Fibroblast of lung (primary cell): ENCODE results near the gene POGK. TPM values are rescaled to one million over a fixed set of nuclear protein-coding genes. Genes with fewer than 3 reads are reported as not detected.
A peak's percentile ranks its signal among the peaks of the same experiment; 100 is the strongest.

Experiments used
- DNase-seq, 2 donors: peaks; one replicate each; pipeline versions ENCODE4 v3.0.0 to v3.0.0-alpha.2; 2010; ENCODE audit warnings: low read depth in 2 of 2
- H2AFZ ChIP-seq: 2 replicates; pipeline ENCODE4 v1.5.1; 2012; ENCODE audit warnings: low read length, control low read depth, inconsistent platforms
- H3K27ac ChIP-seq: 2 replicates; pipeline ENCODE4 v1.5.1; 2011; ENCODE audit warnings: low read length, control low read depth; ENCODE audit not compliant: insufficient read depth
- H3K27me3 ChIP-seq: 2 replicates; pipeline ENCODE4 v1.5.1; 2011; ENCODE audit warnings: mild to moderate bottlenecking, low read length; ENCODE audit not compliant: control insufficient read depth, insufficient read depth
- H3K36me3 ChIP-seq: 2 replicates; pipeline ENCODE4 v1.5.1; 2011; ENCODE audit warnings: low read length; ENCODE audit not compliant: control insufficient read depth, insufficient read depth
- H3K4me1 ChIP-seq: 2 replicates; pipeline ENCODE4 v1.5.1; 2011; ENCODE audit warnings: low read length; ENCODE audit not compliant: control insufficient read depth, insufficient read depth; ENCODE audit errors: extremely low read depth
- H3K4me2 ChIP-seq: 2 replicates; pipeline ENCODE4 v1.5.1; 2011; ENCODE audit warnings: low read length, control low read depth; ENCODE audit not compliant: insufficient read depth; ENCODE audit errors: extremely low read depth
- H3K4me3 ChIP-seq, 4 experiments: fragments of 200-600 bp in 1 of 4; sonication (generic) in 1 of 4; replicated peaks in 1 of 4; 2 replicates each; pipeline ENCODE4 v1.5.1; 2011 to 2016; ENCODE audit warnings: low read length in 4 of 4, low read depth in 3 of 4, mild to moderate bottlenecking in 3 of 4, control low read depth in 2 of 4, inconsistent platforms in 1 of 4, mixed read lengths in 1 of 4; ENCODE audit not compliant: insufficient read depth in 1 of 4; ENCODE audit errors: control extremely low read depth in 1 of 4
- H3K79me2 ChIP-seq: 2 replicates; pipeline ENCODE4 v1.5.1; 2012; ENCODE audit warnings: mild to moderate bottlenecking, low read length, inconsistent platforms; ENCODE audit not compliant: control insufficient read depth, insufficient read depth
- H3K9ac ChIP-seq: 2 replicates; pipeline ENCODE4 v1.5.1; 2011; ENCODE audit warnings: mild to moderate bottlenecking, low read length, control low read depth; ENCODE audit not compliant: insufficient read depth
- H3K9me3 ChIP-seq: 2 replicates; pipeline ENCODE4 v1.5.1; 2012; ENCODE audit warnings: low read depth, low read length; ENCODE audit not compliant: control insufficient read depth, insufficient read depth
- H4K20me1 ChIP-seq: 2 replicates; pipeline ENCODE4 v1.5.1; 2011; ENCODE audit warnings: low read length; ENCODE audit not compliant: control insufficient read depth, insufficient read depth; ENCODE audit errors: extremely low read depth
- EZH2 ChIP-seq: IDR thresholded peaks from 2 replicates; pipeline ENCODE4 v1.5.1; 2012; ENCODE audit warnings: low read length, control low read depth, mild to moderate bottlenecking; ENCODE audit errors: missing control alignments
- polyA plus RNA-seq, 2 donors: library from polyadenylated mRNA; depleted of rRNA in 1 of 2; stranded (reverse) in 1 of 2; unstranded in 1 of 2; fragments of >200 nt; gene quantifications; 2 replicates each; pipeline ENCODE4 v1.2.1, GENCODE V29; 2011 to 2012; ENCODE audit warnings: missing spikeins in 1 of 2
- total RNA-seq: library from RNA; depleted of rRNA; stranded (reverse); fragments of >200 nt; gene quantifications from 2 replicates; pipeline ENCODE4 v1.2.1, GENCODE V29; 2014
- TF ChIP-seq, protein P1 (sequence below), 2 donors: IDR thresholded peaks in 1 of 2; conservative IDR thresholded peaks in 1 of 2; 1 replicate in 1 of 2; 2 replicates in 1 of 2; pipeline ENCODE4 v1.5.1; 2011 to 2012; ENCODE audit warnings: low read length in 2 of 2, control low read depth in 1 of 2, inconsistent platforms in 1 of 2, low read depth in 1 of 2, mild to moderate bottlenecking in 1 of 2

Gene POGK
- total and polyA plus RNA-seq, 2 donors (not counting 1 experiment from before 2014, with no cell fraction given), result 17.2 to 23.8 TPM

DNA sequence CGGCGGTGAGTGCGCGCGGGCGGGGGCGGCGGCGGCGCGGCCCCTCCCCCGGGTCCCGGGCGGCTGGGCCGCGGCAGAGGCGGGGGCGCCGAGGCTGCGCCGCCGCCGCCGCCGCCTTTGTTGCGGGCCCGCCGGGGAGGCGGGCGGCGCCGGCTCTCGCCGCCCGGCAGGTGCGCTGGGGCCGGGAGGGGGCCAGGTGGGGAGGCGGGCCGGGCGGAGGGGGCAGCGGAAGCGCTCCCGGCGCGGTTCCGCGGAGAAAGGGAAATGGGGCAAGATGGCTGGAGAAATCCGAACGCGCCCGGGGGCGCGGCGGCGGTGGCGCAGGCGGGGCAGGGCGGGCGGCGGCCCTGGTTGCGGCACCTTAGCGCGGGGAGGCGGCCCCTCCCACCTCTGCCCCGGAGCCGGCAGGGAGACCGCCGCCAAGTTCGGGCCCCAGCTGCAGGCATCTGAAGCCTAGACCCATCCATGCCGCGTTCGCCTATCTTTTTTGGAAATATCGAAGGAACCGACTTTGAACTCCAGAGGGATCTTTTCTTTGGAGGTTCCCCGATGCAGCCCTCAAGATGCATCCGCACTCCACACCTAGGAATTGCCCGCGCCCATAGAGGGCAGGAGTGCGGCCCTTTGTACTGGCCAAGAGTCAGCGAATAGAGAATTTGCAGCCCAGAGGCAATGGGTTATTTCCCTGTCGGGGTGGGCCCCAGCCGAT lies 479 bp downstream of the POGK start:
- H3K4me2 ChIP-seq, result peak overlapping the region; percentile 33
- H2AFZ ChIP-seq, result no peak overlapping the region
- H4K20me1 ChIP-seq, result no peaks in the 10 kb centered on the region
- peak overlapping the region; percentile 62 to 72 (median 69) for H3K4me3 ChIP-seq
- H3K9ac ChIP-seq, result peak overlapping the region; percentile 70
- H3K4me1 ChIP-seq, result peaks cover 2% of the 10 kb centered on the region
- TF ChIP-seq, protein P1, sequence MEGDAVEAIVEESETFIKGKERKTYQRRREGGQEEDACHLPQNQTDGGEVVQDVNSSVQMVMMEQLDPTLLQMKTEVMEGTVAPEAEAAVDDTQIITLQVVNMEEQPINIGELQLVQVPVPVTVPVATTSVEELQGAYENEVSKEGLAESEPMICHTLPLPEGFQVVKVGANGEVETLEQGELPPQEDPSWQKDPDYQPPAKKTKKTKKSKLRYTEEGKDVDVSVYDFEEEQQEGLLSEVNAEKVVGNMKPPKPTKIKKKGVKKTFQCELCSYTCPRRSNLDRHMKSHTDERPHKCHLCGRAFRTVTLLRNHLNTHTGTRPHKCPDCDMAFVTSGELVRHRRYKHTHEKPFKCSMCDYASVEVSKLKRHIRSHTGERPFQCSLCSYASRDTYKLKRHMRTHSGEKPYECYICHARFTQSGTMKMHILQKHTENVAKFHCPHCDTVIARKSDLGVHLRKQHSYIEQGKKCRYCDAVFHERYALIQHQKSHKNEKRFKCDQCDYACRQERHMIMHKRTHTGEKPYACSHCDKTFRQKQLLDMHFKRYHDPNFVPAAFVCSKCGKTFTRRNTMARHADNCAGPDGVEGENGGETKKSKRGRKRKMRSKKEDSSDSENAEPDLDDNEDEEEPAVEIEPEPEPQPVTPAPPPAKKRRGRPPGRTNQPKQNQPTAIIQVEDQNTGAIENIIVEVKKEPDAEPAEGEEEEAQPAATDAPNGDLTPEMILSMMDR (conservative IDR thresholded peaks at IDR 0.05 in 1 of 2, IDR thresholded peaks at IDR 0.05 in 1 of 2; ENCODE audit: low read depth in 1 of 2, low read length in 2 of 2), result peak; percentile 12 to 27
- TF ChIP-seq EZH2, result no peak
- peaks cover 9% of the 10 kb centered on the region for H3K79me2 ChIP-seq
- peak overlapping the region; percentile 76 for H3K27ac ChIP-seq
- H3K36me3 ChIP-seq, result peaks cover 16% of the 10 kb centered on the region
- DNase-seq, result peak; percentile 18 to 19
- H3K9me3 ChIP-seq, result no peaks in the 10 kb centered on the region
- no peaks in the 10 kb centered on the region for H3K27me3 ChIP-seq

DNA sequence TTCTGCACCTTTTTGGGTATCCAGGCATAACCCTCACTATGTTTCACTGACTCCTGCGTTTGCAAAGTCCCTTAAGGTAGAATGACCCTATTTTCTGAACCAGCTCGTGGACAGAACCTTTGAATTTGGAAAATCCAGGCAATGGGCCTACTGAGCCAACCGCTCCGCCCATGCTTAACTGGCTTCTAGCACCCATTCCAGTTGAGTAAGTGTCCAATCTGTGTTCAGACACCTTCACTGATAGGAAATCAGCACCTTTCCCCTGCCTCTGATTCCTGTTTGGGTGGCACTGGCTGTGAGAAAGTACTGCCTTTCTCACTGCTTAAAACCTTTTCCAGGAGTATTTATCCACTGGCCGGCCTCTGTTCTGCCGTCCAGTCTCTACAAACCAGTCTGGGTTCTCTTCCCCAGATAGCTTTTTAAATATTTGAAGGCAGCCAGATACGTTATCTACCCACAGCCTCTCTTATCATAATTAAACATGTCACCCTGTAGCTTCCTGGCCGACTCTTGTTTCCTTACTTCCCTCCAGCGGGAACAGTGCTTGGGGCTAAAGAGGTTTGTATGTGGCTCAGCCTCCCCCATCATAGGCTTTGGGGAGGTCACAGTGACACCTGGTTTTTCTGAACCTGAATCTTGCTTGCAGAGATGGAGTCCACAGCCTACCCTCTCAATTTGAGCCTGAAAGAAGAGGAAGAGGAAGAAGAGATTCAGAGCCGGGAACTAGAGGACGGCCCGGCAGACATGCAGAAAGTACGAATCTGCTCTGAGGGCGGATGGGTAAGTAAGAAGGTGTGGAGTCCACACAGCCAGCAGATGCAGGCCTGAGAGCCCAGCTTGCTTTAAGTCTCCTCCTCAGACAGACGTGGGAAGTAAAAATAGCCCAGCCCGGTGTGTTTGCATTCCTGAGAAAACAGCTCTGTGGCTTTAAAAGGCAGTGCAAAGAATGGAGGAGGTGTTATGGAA lies 1.3 kb downstream of the POGK start:
- peak in 1 of 2 donors; percentile 65 for DNase-seq
- no peaks in the 10 kb centered on the region for H4K20me1 ChIP-seq
- no peak overlapping the region for H2AFZ ChIP-seq
- peak overlapping the region; percentile 33 for H3K4me2 ChIP-seq
- no peak overlapping the region for H3K27ac ChIP-seq
- H3K4me3 ChIP-seq, result peak overlapping the region; percentile 62 to 72 (median 69)
- no peaks in the 10 kb centered on the region for H3K9me3 ChIP-seq
- peak overlapping the region; percentile 48 for H3K9ac ChIP-seq
- peaks cover 12% of the 10 kb centered on the region for H3K79me2 ChIP-seq
- TF ChIP-seq, protein P1 (conservative IDR thresholded peaks at IDR 0.05 in 1 of 2, IDR thresholded peaks at IDR 0.05 in 1 of 2; ENCODE audit: low read depth in 1 of 2, low read length in 2 of 2), result no peak
- TF ChIP-seq EZH2, result no peak
- no peaks in the 10 kb centered on the region for H3K27me3 ChIP-seq
- peaks cover 19% of the 10 kb centered on the region for H3K36me3 ChIP-seq
- peaks cover 2% of the 10 kb centered on the region for H3K4me1 ChIP-seq

DNA sequence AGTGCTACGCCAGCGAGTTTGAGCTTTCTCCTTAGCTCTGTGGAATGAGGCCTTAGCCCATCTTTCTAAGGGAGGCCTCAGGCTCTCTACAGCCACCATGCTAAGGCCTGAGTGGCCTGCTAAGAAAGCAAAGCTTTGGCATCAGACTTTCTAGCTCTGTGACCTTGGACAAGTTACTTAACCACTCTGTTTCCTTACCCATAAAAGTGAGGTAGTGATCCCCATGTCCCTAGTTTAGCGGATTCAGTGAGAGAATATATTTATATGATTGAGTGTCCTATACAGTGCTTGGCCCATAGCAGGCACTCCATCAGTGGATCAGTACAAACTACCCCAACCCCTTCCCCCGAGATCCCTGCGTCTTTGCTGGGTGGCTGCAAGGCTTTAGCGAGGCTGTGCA lies 4.0 kb downstream of the POGK start:
- Histone ChIP-seq H3K4me3 (no peak overlapping the region), H3K4me1 (peaks cover 2% of the 10 kb centered on the region), H3K79me2 (peaks cover 13% of the 10 kb centered on the region), H3K27me3 (no peaks in the 10 kb centered on the region), H3K4me2 (no peak overlapping the region), H3K27ac (no peak overlapping the region), H3K9me3 (no peaks in the 10 kb centered on the region), H4K20me1 (no peaks in the 10 kb centered on the region), H2AFZ (no peak overlapping the region), H3K9ac (no peak overlapping the region), H3K36me3 (peaks cover 27% of the 10 kb centered on the region)
- TF ChIP-seq EZH2, result no peak
- TF ChIP-seq, protein P1 (conservative IDR thresholded peaks at IDR 0.05 in 1 of 2, IDR thresholded peaks at IDR 0.05 in 1 of 2; ENCODE audit: low read depth in 1 of 2, low read length in 2 of 2), result no peak
- DNase-seq, result no peak
